ENCODE data around the gene RIPK3.

DNA sequence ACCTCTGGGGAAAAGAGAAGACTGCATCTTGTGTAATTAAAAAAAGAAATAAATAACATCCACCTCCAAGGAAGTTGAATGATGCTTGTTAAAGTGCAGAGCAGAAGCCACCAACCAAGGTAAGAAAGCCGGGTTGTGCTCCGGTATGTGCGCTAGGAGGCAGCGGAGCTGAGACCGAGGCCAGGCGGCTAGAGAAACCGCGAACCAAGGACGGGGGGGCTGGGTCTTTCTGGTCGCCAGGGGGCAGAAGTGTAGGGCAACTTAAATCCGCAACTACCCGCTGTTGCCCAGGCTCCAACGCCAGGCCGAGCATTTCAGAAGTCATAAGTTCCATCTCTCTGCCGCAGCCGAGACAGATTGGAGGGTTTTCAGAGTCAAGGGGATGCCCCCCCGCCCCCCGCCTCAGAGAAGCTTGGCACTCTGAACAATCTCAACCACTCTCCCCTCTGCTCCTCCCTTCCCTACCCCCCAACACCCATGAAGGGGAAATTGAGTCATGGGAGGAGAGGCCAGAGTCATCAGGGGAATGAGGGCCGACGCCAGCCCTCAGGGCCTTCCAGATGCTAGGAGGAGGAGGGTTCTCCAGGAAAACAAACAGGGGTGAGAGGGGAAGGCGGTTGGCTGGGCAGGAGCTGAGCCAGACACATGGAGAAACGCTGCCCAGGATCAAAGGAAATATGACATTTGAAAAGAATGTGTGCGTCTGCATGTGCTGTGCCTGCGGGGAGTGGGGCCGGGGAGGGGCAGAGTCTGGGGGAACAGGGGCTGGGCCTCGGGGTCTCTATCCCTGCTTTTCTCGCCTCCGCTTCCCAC lies 26.0 kb upstream of the RIPK3 start:
- TF ChIP-seq, protein P1, sequence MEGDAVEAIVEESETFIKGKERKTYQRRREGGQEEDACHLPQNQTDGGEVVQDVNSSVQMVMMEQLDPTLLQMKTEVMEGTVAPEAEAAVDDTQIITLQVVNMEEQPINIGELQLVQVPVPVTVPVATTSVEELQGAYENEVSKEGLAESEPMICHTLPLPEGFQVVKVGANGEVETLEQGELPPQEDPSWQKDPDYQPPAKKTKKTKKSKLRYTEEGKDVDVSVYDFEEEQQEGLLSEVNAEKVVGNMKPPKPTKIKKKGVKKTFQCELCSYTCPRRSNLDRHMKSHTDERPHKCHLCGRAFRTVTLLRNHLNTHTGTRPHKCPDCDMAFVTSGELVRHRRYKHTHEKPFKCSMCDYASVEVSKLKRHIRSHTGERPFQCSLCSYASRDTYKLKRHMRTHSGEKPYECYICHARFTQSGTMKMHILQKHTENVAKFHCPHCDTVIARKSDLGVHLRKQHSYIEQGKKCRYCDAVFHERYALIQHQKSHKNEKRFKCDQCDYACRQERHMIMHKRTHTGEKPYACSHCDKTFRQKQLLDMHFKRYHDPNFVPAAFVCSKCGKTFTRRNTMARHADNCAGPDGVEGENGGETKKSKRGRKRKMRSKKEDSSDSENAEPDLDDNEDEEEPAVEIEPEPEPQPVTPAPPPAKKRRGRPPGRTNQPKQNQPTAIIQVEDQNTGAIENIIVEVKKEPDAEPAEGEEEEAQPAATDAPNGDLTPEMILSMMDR (IDR thresholded peaks at IDR 0.05) = peak; percentile 85 to 93 (median 92)
- no peak for TF ChIP-seq POLR2A (IDR thresholded peaks at IDR 0.05)
